Vagina (tissue), 2 donors: ENCODE data around the gene DBNDD1.

Experiments
- CTCF ChIP-seq, 3 experiments: fragments of 450-650 bp in 2 of 3; fragments of 200-600 bp in 1 of 3; sonication (generic) in 1 of 3; IDR thresholded peaks; one replicate each; pipeline ENCODE4 v1.5.1; 2017 to 2019; ENCODE audit warnings: antibody characterized with exemption in 3 of 3, mild to moderate bottlenecking in 2 of 3, moderate library complexity in 2 of 3
- POLR2A ChIP-seq, 2 donors: fragments of 450-650 bp; IDR thresholded peaks; one replicate each; pipeline ENCODE4 v1.6.1; 2017; ENCODE audit warnings: antibody characterized with exemption in 2 of 2, mild to moderate bottlenecking in 2 of 2, moderate library complexity in 2 of 2

DNA sequence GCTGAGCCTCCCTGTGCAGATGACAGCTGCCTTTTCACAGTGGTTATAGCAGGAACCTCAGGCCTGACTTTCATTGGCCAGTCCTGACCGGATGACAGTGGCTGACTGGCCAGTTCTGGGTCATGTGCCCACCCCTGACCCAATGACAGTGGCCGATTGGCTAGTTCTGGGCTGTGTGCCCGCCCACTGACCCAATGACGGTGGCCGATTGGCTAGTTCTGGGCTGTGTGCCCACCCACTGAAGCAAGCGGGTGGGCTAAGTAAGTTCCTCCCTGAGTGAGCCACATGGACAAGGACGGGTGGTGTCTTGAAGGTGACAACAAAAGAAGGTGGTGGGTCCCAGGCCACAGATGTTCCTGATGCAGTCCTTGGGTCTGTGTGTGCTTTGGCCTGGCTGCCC is 61.2 kb downstream of the DBNDD1 start:
- no peak for TF ChIP-seq POLR2A (IDR thresholded peaks at IDR 0.05)
- no peak for TF ChIP-seq CTCF (IDR thresholded peaks at IDR 0.05)
